HepG2 (cell line): Measurements from ENCODE around the gene TGIF1. TPM values are rescaled to one million over a fixed set of nuclear protein-coding genes. Genes with fewer than 3 reads are reported as not detected.

Experiments used
- ARID5B ChIP-seq: IDR thresholded peaks from 2 replicates; pipeline ENCODE4 v1.4.0; 2020; ENCODE audit warnings: mild to moderate bottlenecking, missing genetic modification reagents
- FOSL2 ChIP-seq: sonication (generic); formaldehyde crosslinking; IDR thresholded peaks from 2 replicates; pipeline ENCODE4 v1.4.0; 2020; ENCODE audit warnings: missing genetic modification reagents
- KLF12 ChIP-seq: sonication (generic); formaldehyde crosslinking; IDR thresholded peaks from 2 replicates; pipeline ENCODE4 v1.4.0; 2020; ENCODE audit warnings: missing genetic modification reagents, borderline replicate concordance
- MAZ ChIP-seq, 2 experiments: sonication (generic) in 1 of 2; formaldehyde crosslinking in 1 of 2; IDR thresholded peaks; 2 replicates each; pipeline versions ENCODE4 v1.5.0 to v1.6.1; 2012 to 2020; ENCODE audit warnings: low read depth in 2 of 2, mild to moderate bottlenecking in 2 of 2, borderline replicate concordance in 1 of 2, improper control_type of control experiment in 1 of 2, low read length in 1 of 2, missing genetic modification reagents in 1 of 2, moderate library complexity in 1 of 2
- MBNL3 ChIP-seq: fragments of 250-450 bp; sonication (Bioruptor Pico); conservative IDR thresholded peaks from 2 replicates; pipeline ENCODE4 v1.8.0; 2022; ENCODE audit warnings: mild to moderate bottlenecking, inconsistent platforms
- SOX13 ChIP-seq, 3 experiments: fragments of 450-650 bp in 1 of 3; sonication (generic) in 1 of 3; formaldehyde crosslinking in 1 of 3; IDR thresholded peaks in 2 of 3; conservative IDR thresholded peaks in 1 of 3; 2 replicates each; pipeline versions ENCODE4 v1.5.0 to v1.6.1; 2016 to 2020; ENCODE audit warnings: antibody characterized with exemption in 1 of 3, mild to moderate bottlenecking in 1 of 3, missing compliant biosample characterization in 1 of 3, missing genetic modification reagents in 1 of 3, moderate library complexity in 1 of 3
- SOX6 ChIP-seq, 2 experiments: fragments of 450-650 bp in 1 of 2; sonication (generic) in 1 of 2; formaldehyde crosslinking in 1 of 2; IDR thresholded peaks; 2 replicates each; pipeline versions ENCODE4 v1.4.0 to v1.6.1; 2017 to 2020; ENCODE audit warnings: antibody characterized with exemption in 1 of 2, mild to moderate bottlenecking in 1 of 2, missing genetic modification reagents in 1 of 2
- ZNF142 ChIP-seq: sonication (generic); formaldehyde crosslinking; IDR thresholded peaks from 2 replicates; pipeline ENCODE4 v1.4.0; 2020; ENCODE audit warnings: missing genetic modification reagents
- ZNF230 ChIP-seq: sonication (generic); formaldehyde crosslinking; IDR thresholded peaks from 2 replicates; pipeline ENCODE4 v1.4.0; 2020; ENCODE audit warnings: mild to moderate bottlenecking, missing genetic modification reagents
- ZNF234 ChIP-seq: sonication (generic); formaldehyde crosslinking; conservative IDR thresholded peaks from 2 replicates; pipeline ENCODE4 v1.5.1; 2020; ENCODE audit warnings: mild to moderate bottlenecking, missing genetic modification reagents
- ZNF503 ChIP-seq: sonication (generic); formaldehyde crosslinking; IDR thresholded peaks from 2 replicates; pipeline ENCODE4 v1.4.0; 2020; ENCODE audit warnings: missing genetic modification reagents
- polyA plus RNA-seq, 8 experiments: library from polyadenylated mRNA; depleted of rRNA in 3 of 8; stranded (reverse) in 7 of 8; unstranded in 1 of 8; fragments of >200 nt; fragmentation: Illumina TruSeq in 4 of 8; extraction: Trizol in 4 of 8; gene quantifications; 2 replicates each; pipeline versions ENCODE4 v1.2.1 to v1.2.3, GENCODE V29; 2011 to 2016; ENCODE audit warnings: low read depth in 4 of 8, missing spikeins in 1 of 8, mixed read lengths in 1 of 8; ENCODE audit not compliant: insufficient read depth in 1 of 8
- total RNA-seq, 5 experiments: library from RNA; depleted of rRNA; stranded (reverse); fragments of >200 nt; fragmentation: Illumina TruSeq; extraction: Trizol; gene quantifications; 2 replicates each; pipeline ENCODE4 v1.2.3, GENCODE V29; 2016; ENCODE audit warnings: low read depth in 1 of 5

TGIF1 gene
- total and polyA plus RNA-seq, 2 of the 13 experiments (the other 11 are each of a cell fraction or from before 2014, with no cell fraction given), result 50.0 to 76.1 TPM

GRCh38 chr18:3450012-3450798 lies at the start of gene TGIF1 (continued):
- 0 out of 2 replicates have a peak, but pooled peaks have one; percentile 13 for TF ChIP-seq ARID5B (CRISPR knock-in tag)
- peak; percentile 73; the same call in 1 of the 2 replicates for TF ChIP-seq ZNF234 (CRISPR knock-in tag)
- TF ChIP-seq KLF12 (CRISPR knock-in tag), result 0 out of 2 replicates have a peak, but pooled peaks have one; percentile 62
- peak; percentile 61; the same call in 1 of the 2 replicates for TF ChIP-seq ZNF503 (CRISPR knock-in tag)
- no peak for TF ChIP-seq SOX6 (IDR thresholded peaks at IDR 0.05)
- TF ChIP-seq SOX6 (CRISPR knock-in tag; IDR thresholded peaks at IDR 0.05), result peak; percentile 18; the same call in 1 of the 2 replicates
- TF ChIP-seq FOSL2 (CRISPR knock-in tag), result peak; percentile 10; the same call in 1 of the 2 replicates
- peak; percentile 49; the same call in 1 of the 2 replicates for TF ChIP-seq MAZ (IDR thresholded peaks at IDR 0.05; ENCODE audit: borderline replicate concordance, low read depth, low read length)
- TF ChIP-seq MAZ (CRISPR knock-in tag; IDR thresholded peaks at IDR 0.05; ENCODE audit: low read depth), result no peak
- peak; percentile 63; the same call in 1 of the 2 replicates for TF ChIP-seq ZNF230 (CRISPR knock-in tag)
- TF ChIP-seq ZNF142 (CRISPR knock-in tag), result 0 out of 2 replicates have a peak, but pooled peaks have one; percentile 21
- TF ChIP-seq SOX13 (IDR thresholded peaks at IDR 0.05), result peak; percentile 25; the same call in 1 of the 2 replicates
- TF ChIP-seq SOX13 (CRISPR knock-in tag; conservative IDR thresholded peaks at IDR 0.05 in 1 of 2, IDR thresholded peaks at IDR 0.05 in 1 of 2), result no peak; a peak in 1 of 4 replicates
- no peak for TF ChIP-seq MBNL3 (CRISPR knock-in tag)
